Parathyroid adenoma (tissue), 2 donors: Measurements from ENCODE around the gene FICD.

Source experiments
- H2AFZ ChIP-seq: fragments of 300-600 bp; sonication (generic); one replicate; pipeline ENCODE4 v1.7.0; 2017; ENCODE audit warnings: antibody characterized with exemption, mild to moderate bottlenecking
- H3K27ac ChIP-seq: fragments of 300-600 bp; sonication (generic); one replicate; pipeline ENCODE4 v1.7.0; 2017
- H3K27me3 ChIP-seq: fragments of 300-600 bp; sonication (generic); one replicate; pipeline ENCODE4 v1.7.0; 2017; ENCODE audit warnings: low read length; ENCODE audit not compliant: control insufficient read depth, insufficient read depth
- H3K36me3 ChIP-seq: fragments of 300-600 bp; sonication (generic); one replicate; pipeline ENCODE4 v1.7.0; 2017; ENCODE audit warnings: low read length; ENCODE audit not compliant: control insufficient read depth, insufficient read depth
- H3K4me1 ChIP-seq: fragments of 300-600 bp; sonication (generic); one replicate; pipeline ENCODE4 v1.7.0; 2017; ENCODE audit warnings: control low read depth
- H3K4me2 ChIP-seq: fragments of 300-600 bp; sonication (generic); one replicate; pipeline ENCODE4 v1.7.0; 2017; ENCODE audit warnings: low read length
- H3K4me3 ChIP-seq: fragments of 300-600 bp; sonication (generic); one replicate; pipeline ENCODE4 v1.7.0; 2017; ENCODE audit warnings: low read depth, low read length
- H3K79me2 ChIP-seq: fragments of 300-600 bp; sonication (generic); one replicate; pipeline ENCODE4 v1.7.0; 2017; ENCODE audit warnings: control low read depth
- H3K9ac ChIP-seq: fragments of 300-600 bp; sonication (generic); one replicate; pipeline ENCODE4 v1.7.0; 2017; ENCODE audit warnings: mild to moderate bottlenecking
- H3K9me3 ChIP-seq: fragments of 300-600 bp; sonication (generic); one replicate; pipeline ENCODE4 v1.7.0; 2017; ENCODE audit warnings: low read length; ENCODE audit not compliant: control insufficient read depth
- CTCF ChIP-seq: fragments of 300-600 bp; sonication (generic); IDR thresholded peaks from one replicate; pipeline ENCODE4 v1.7.0; 2017; ENCODE audit warnings: antibody characterized with exemption, mild to moderate bottlenecking
- donor health status: primary hyperparathyroidism.

Gene FICD

GRCh38 chr12:108560752-108561719, 46.0 kb downstream of the FICD start, which contains the start of gene SART3:
TSS of gene SART3 (minus strand) at chr12:108561173. CDS start at chr12:108561154, 19 bp downstream.
- Histone ChIP-seq H3K4me1 (peaks cover 16% of the 10 kb centered on the region), H3K36me3 (no peaks in the 10 kb centered on the region), H3K9me3 (no peaks in the 10 kb centered on the region), H3K27ac (peak within 1 kb of the TSS; percentile 99), H2AFZ (peak within 1 kb of the TSS; percentile 88), H3K27me3 (no peaks in the 10 kb centered on the region), H3K4me2 (peak within 1 kb of the TSS; percentile 73), H3K4me3 (peak within 1 kb of the TSS; percentile 96), H3K79me2 (peaks cover 44% of the 10 kb centered on the region), H3K9ac (peak within 1 kb of the TSS; percentile 32)
- TF ChIP-seq CTCF: no peak

- Histone ChIP-seq H3K9me3 (no peaks in the 10 kb centered on the region), H3K27me3 (no peaks in the 10 kb centered on the region), H3K4me2 (peak overlapping the region; percentile 73), H3K36me3 (no peaks in the 10 kb centered on the region), H3K4me3 (peak overlapping the region; percentile 96), H3K9ac (no peak overlapping the region), H3K4me1 (peaks cover 7% of the 10 kb centered on the region), H3K79me2 (peaks cover 35% of the 10 kb centered on the region), H3K27ac (peak overlapping the region; percentile 99), H2AFZ (peak overlapping the region; percentile 88)
- no peak for TF ChIP-seq CTCF
Observed at GRCh38 chr12:108561852-108562347, 46.8 kb downstream of the FICD start.

DNA sequence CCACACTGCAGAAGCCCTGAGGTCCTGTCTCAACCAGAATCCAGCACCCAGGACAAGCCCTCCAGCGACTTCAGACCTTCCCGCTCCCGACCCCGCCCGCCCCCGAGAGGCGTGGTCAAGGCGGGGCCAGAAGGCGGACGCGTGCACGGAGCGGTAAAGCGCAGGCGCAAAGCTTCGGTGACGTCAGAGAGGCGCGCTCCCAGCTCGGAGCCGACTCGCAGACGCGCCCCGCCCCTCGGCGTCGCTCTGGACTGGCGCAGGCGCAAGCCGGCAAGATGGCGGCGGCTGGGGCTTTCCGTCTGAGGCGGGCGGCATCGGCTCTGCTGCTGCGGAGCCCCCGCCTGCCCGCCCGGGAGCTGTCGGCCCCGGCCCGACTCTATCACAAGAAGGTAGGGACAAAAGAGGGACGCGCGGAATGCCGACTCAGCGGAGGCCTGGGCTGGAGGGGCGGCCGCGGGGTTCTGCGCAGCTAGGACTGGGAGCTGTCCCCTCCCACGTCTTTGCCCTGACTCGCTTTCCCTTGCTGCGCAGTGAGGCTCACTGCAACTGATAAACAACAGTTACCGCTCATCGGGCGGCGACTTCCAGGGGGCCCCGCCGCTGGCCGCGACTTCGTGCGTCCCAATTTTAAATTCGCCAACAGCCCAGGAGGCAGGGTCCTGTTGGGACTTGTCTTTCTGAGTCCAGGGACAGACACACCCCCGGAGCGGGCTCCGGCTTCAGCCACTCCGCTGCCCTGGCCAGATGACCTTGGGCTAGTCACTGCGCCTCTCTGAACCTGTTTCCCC, 47.5 kb downstream of the FICD start, which contains the start of gene ISCU:
ISCU (plus strand) TSS at position 249 of the 788 bp plus-strand sequence; CDS start at position 276, 27 bp downstream.
- H3K4me1 ChIP-seq: peaks cover 7% of the 10 kb centered on the region
- H3K36me3 ChIP-seq: no peaks in the 10 kb centered on the region

More for the DNA sequence above, 47.5 kb downstream of the FICD start, which contains the start of gene ISCU:
- H3K4me2 ChIP-seq: peak within 1 kb of the TSS; percentile 73
- no peaks in the 10 kb centered on the region for H3K27me3 ChIP-seq
- TF ChIP-seq CTCF: peak; percentile 4
- H2AFZ ChIP-seq: peak within 1 kb of the TSS; percentile 88
- H3K79me2 ChIP-seq: peaks cover 30% of the 10 kb centered on the region
- H3K9me3 ChIP-seq: no peaks in the 10 kb centered on the region
- peak within 1 kb of the TSS; percentile 82 for H3K9ac ChIP-seq
- H3K27ac ChIP-seq: peak within 1 kb of the TSS; percentile 99
- H3K4me3 ChIP-seq: peak within 1 kb of the TSS; percentile 96
